COLO668 (cell line): ENCODE results near the gene TEX264.

Experiments used
- DNase-seq: peaks from one replicate; lab custom pipeline; 2025; ENCODE audit not compliant: unreplicated experiment; lab: John Stamatoyannopoulos, UW

The TEX264 gene

GRCh38 chr3:51673802-51674654 lies 3.0 kb downstream of the TEX264 start:
- DNase-seq = no peak

GRCh38 chr3:51675201-51675611 lies 4.2 kb downstream of the TEX264 start:
- DNase-seq = no peak

GRCh38 chr3:51676102-51676640 lies 5.1 kb downstream of the TEX264 start:
- no peak for DNase-seq

GRCh38 chr3:51677358-51677757 lies 6.3 kb downstream of the TEX264 start:
- DNase-seq = no peak

GRCh38 chr3:51678186-51678585 lies 7.1 kb downstream of the TEX264 start:
- no peak for DNase-seq

DNA sequence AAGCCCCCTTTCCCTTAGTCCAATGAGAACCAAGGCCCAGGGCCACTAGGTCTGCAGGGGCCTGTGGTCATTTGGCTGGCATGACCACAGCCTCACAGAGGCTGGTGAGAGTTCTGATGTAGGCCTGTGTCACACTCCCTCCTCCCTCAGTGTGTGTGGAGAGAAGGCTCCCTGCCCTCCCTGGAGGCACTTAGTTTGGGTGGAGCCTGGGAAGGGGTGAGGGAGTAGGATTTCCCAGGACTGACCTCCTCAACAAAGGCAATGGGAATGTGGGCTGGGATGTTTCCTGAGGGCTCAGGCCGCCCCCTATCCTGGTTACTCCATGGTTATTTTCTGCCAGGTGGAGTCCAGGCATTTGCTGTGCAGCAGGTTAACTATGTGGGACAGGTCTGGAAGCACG lies 7.6 kb downstream of the TEX264 start:
- no peak for DNase-seq

DNA sequence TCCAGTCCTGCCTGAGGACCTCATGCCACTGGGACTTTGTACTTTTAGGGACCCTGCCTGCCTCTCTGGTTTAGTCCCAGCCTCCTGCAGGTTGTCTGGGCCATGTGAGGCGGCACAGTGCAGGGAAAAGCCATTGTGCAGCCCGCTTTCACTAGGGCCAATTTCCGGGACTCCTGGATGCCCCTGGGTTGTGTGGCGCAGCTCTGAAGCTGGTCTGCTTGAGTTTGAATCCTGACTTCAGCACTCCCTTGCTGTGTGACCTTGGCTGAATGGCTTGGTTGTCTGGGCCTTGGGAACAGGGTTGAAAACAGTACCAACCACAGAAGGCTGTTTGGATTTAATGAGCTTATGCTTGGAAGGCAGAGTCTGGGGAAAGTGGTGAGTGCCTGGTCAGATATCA lies 8.3 kb downstream of the TEX264 start:
- no peak for DNase-seq

DNA sequence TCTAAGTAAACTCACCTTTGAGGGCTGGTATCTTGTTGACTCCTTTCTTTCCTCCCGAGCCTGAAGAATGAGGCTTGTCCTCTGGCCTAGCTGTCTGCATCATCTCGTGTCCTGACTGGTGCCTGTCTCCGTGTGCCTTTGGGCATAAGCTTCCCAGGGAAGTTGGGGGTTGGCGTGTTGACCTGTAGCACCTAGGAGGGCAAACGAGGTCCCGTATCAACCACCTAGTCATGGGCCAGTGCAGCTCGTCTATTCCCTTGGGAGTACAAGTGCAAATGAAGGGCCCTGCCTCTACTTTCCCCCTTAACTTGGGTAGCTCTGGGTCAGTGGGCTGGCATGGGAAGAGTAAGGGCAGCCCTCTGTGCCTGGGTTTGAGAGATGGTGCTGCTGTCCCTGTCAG lies 8.7 kb downstream of the TEX264 start:
- no peak for DNase-seq

DNA sequence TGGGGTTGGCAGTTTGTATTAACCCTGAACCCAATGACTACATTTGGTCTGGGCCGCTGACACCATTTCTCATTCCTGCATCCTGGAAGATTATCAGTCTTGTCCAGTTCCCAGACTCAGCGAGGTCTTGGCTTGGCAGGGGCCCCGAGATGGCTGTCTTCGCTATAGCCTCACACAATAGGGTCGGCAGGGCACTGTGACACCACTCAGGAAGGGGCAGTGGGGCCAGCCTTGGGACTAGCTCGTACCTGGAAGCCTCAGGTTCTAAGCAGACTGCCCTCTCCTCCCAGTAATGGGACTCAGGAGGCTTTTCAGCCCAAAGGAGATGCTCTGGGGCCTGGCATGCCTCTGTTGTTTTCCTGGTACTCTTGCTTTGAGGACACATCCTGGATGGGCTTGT lies 9.1 kb downstream of the TEX264 start:
- DNase-seq = no peak

GRCh38 chr3:51680663-51681230 lies 9.7 kb downstream of the TEX264 start:
- DNase-seq = no peak

- DNase-seq = no peak
Observed at GRCh38 chr3:51681453-51681852, 10.4 kb downstream of the TEX264 start.

GRCh38 chr3:51682079-51682478 lies 11.0 kb downstream of the TEX264 start:
- DNase-seq = peak; percentile 36

DNA sequence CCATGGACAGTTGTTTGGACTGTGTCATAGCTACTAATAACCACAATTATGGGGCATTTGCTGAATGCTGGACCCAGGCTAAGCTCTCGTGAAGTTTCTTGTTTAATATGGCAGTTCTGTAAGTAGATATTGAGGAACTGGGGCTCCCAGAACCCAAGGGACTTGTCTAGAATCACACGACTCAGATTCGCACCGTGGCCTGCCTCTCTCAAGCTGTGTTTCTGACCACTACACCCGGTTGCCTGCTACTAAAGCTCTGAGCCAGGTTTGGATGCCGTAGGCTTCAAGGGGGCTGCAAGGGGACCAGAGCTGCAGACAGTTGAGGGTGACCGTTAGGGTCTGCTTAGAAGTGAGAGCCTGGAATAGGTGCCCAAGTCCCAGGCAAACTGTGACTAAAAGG lies 11.5 kb downstream of the TEX264 start:
- no peak for DNase-seq

DNA sequence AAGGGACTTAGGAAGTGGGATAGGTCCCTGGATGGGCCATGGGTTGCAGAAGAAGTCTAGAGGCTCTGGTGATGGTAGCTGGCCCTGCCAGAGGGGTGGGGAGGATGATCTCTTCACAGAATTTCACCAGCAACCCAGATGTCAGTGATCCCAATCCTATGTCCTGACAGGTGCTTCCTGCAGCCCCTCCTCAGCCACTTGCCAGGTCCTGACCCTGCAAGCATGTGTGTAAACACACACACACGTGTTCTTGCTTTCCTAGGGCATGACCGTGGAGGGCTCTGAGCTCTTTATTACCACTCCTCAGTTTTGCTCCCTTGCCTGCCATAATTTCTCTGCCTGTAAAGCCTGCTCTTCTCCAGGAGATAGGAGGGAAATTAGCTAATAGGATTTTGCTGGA lies 12.5 kb downstream of the TEX264 start:
- DNase-seq = no peak

GRCh38 chr3:51684971-51685751 lies 14.1 kb downstream of the TEX264 start:
- no peak for DNase-seq

- no peak for DNase-seq
Observed at GRCh38 chr3:51686056-51686455, 15.0 kb downstream of the TEX264 start.

GRCh38 chr3:51686512-51687215 lies 15.6 kb downstream of the TEX264 start:
- DNase-seq = no peak

- DNase-seq = no peak
Observed at GRCh38 chr3:51687431-51688205, 16.6 kb downstream of the TEX264 start.

GRCh38 chr3:51688206-51688600 lies 17.2 kb downstream of the TEX264 start:
- DNase-seq = no peak

DNA sequence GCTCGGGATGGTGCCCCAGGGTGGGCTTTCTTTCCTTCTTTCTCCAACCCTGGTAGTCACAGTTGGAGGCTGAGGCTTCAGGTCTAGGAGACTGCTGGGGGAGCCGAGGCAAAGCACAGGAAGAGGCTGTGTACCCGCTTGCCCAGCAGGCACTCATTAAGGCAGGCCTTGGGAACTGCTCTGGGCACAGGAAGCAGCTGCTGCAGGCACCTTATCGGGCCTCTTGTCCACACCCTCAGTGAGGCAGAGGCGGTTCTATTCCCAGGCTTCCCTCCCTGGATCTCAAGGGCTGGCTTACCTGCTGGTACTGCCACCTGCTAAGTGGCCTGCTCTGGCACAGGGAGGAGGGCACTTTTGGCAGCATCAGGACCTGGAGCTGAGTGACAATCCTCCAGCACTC lies 20.0 kb downstream of the TEX264 start:
- no peak for DNase-seq
